Retina (tissue), 1 donor: Measurements from ENCODE around the gene GOLGA6A.
"Not testable (repeated sequence)": the region's sequence is repeated elsewhere in the genome, so short reads cannot be mapped to it uniquely, and the experiment has no call there.

ENCODE experiments used
- DNase-seq: peaks from one replicate; pipeline ENCODE4 v3.0.0-alpha.2; 2016

Gene GOLGA6A

DNA sequence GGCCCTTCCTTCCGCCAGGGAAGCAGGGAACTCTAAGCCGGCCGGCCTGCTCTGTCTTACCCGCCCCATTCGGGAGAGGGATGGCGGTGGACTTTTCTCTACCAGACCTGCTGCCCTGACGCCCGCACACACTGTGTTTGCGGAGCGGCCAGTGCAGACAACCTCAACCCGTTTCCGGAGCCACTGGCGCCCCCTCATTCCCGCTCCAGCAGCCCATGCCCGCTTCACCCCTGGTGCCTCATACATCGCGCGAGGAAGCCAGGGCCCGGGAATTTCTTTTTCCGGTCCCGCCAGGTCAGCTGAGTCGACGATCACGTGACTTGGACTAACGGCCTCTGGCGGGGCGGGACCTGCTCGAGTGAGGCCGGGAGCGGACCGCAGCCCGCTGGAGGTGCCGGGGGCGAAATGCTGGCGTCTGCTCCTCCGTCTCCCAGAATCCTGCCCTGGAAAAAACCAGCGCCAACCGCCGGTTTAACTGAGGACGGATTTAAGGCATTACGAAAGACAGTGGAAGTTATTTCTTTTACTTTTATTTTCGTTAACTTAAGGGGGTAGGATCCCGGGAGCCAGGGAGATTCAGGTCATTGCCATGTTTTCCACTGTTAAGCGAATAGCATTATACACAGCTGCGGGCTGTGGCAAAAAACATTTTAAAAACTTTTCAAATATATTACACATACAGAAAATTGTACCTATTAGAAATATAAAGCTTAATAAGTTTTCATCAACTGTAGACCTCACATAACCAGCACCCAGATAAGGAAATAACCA is 17.8 kb upstream of the GOLGA6A start:
- peak; percentile 98 for DNase-seq

DNA sequence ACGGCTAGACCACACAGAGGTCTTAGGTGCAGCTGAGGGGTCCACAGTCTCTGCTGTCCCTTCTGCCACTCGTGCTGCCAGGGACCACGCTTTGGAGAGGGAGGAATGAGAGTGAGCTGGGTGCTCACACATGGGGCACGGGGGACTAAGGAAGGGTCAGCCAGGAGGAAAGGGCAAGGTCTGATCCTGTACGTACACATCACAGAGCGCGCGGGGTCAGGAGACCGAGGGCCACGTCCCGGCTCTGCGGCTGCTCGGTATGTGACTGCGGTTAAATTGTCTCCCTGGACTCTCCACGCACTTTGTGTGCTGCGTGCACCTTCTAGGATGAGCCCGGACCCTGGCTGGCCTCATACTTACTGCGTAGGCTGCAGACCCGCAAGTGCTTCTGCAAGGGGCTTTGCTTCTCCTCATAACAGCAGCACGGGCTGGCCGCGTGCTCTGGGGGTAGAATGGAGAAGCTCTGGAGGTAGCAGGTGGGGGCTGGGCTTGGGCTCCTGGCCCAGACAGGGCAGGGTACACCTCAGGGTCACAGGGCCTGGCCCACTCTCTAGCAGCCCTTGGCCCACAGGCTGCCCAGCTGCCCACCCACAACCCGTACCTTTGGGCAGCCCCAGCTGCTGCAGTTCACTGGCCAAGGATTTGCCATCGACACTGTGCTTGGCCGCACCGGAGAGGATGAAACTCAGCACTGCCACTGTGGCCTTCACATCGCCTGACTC is 14.6 kb upstream of the GOLGA6A start:
- DNase-seq: not testable (repeated sequence)

GRCh38 chr15:74095610-74096009 is 13.3 kb upstream of the GOLGA6A start:
- not testable (repeated sequence) for DNase-seq

DNA sequence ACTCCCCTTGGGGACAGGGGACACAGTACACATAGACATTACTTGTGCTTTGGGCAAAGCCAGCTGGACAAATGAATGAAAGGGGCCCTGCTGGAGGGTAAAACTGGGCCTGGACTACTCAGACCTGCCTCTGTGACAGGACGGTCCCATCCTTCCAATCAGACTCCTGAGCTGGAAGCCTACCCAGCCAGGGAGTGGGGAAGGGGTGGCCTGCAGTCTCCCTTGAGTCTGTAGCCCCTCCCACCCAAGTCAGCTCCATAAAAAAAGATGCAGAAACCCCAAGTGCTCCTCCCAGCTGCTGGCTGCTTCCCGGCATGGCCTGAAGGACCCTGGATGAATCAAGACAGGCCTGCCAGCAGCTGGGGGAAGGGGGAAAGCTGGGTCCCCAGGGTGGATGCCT is 12.2 kb upstream of the GOLGA6A start:
- not testable (repeated sequence) for DNase-seq

- DNase-seq: not testable (repeated sequence)
Observed at GRCh38 chr15:74075781-74076180, 6.6 kb downstream of the GOLGA6A start.

- not testable (repeated sequence) for DNase-seq
Observed at GRCh38 chr15:74072614-74073337, 9.6 kb downstream of the GOLGA6A start.

DNA sequence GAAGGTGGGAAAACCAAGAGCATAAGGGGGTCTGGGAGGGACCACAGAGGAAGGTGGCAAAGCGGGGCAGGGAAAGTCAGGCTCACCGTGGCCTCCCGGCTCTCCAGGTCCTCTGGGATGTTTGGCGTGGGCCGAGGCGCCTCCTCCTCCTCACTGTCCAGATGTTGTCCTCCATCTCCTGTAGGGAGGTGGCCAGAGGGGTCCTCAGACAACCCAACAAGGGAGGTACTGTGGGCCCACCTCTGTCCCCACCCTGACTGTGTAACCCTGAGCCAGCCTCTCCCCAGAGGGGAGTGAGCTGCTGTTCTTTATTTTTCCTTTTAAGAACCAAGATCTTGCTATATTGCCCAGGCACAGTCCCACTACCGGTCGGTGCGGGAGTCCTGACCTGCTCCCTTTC is 10.2 kb downstream of the GOLGA6A start:
- DNase-seq: not testable (repeated sequence)

DNA sequence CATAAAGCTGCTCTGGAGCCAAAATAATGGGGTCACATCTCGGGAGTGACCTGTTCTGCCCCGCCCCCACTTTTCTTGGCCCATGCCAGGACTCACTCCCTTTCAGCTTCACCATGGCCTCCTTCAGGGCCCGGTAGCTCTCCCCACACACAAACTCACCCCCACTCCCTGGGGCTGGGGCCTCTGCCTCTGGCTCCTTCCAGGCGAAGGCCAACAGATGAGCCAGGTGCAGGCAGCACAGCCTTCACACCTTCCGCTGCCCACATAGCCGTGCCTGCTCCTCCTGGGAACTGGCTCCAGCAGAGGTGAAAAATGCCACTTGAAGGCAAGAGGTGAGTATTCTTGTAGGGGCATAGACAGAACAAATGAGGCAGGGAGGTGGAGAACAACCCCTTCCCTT is 10.7 kb downstream of the GOLGA6A start:
- not testable (repeated sequence) for DNase-seq

DNA sequence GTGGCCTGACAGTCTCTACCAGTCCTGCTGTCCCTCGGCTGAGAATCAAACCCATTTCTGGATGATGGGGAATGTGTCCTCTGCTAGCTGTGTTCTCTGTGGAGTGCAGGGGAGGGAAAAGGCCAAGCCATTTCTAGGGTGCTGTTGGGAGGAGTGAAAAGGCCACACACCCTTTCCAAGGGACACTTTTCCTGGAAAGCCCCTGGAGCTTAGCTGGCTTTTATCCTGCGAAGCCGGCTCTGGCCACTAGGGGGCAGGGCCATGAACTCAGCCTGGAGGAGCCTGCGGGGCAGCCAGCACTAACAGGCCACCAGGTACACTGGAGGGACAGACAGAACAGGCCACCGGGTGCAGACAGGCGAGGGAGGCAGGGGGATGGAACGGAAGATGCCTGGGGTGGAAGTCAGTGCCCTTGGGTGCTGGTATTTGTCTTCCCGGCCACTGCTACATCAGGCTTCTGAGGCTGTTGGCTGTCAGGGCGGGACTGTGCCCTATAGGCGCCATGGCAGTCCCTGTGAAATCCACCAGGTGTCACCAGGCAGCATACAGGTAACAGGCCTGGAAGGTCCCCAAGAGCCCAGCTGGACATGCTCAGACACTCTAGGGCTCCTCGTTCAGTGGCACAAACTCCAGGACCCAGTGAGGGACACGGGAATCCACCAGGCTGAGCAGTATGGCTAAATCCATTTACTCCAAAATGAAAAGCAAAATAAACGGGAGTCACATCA is 16.5 kb downstream of the GOLGA6A start:
- not testable (repeated sequence) for DNase-seq

DNA sequence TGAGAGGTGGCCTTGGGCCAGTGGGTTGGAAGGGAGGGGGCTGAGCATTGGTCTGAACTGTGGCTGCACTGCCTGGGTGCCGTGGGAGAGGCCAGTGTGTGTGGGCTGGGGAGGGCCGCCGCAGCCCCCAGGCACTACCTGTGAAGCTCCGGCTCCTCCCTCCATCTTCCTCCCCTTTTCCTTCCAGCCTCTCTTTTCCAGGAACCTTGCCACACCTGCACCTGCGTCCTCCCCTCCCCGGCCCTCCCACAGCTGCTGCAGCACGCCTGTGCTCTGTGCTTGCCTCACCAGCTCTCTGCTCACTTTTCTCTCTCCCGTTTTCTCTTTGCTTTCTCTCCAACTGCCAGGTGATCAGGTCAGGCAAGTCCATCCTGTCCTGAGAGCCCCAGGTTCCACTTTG is 17.5 kb downstream of the GOLGA6A start:
- DNase-seq: not testable (repeated sequence)

DNA sequence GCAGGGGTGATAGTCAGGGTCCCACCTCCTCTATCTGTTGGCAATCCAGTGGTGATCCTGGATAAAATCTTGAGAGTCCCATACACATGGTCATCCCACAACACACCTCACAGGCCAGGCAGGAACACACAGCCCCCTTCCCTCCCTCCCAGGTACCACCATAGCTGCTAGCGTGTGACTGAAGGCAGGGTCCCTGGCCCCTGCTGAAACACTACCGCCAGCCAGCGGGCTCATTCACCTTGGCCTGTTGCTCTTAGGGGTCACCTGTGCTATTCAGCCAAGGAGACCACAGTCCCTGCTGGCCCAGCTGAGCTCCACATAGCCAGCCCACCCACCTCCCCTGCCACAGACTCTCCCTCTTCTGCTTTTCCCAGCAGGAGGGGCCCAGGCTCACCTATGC is 18.2 kb downstream of the GOLGA6A start:
- DNase-seq: not testable (repeated sequence)

DNA sequence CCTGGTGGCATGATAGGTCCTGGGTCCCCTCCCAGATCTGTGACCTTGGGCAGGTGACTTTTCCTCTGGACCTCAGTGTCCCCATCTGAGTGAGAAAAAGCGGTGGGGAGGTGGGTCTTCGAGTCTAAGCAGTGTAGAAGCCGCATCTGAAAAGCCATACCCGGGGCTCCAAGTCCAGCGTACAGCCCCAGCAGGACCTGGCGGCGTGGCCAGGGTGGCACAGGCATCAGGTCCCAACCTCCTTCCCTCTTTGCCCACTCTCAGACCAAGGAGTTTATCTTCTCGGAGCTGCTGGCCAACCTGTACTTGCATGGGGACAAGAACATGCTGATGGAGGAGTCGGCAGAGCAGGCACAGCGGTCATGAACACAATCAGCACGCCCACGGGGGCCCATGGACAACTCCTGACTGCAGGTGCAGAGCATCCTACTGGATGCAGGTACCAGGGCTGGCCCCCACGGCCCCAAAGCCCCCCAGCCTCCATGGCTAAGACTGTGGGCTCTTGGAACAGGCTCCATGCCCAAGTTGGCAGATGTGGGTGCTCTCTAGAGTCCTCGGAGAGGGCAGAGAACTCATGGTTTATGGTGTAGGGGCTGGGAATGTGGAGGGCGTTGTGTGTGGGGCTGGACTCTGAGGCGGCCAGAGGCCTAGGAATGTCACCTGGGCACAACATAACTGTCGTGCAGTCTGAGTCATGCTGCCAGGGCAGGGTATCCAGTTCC is 18.8 kb downstream of the GOLGA6A start:
- not testable (repeated sequence) for DNase-seq

- no peak for DNase-seq
Observed at GRCh38 chr15:74062671-74063070, 19.7 kb downstream of the GOLGA6A start.

- DNase-seq: no peak
Observed at GRCh38 chr15:74062236-74062635, 20.1 kb downstream of the GOLGA6A start.

GRCh38 chr15:74060251-74060650 is 22.1 kb downstream of the GOLGA6A start:
- no peak for DNase-seq

DNA sequence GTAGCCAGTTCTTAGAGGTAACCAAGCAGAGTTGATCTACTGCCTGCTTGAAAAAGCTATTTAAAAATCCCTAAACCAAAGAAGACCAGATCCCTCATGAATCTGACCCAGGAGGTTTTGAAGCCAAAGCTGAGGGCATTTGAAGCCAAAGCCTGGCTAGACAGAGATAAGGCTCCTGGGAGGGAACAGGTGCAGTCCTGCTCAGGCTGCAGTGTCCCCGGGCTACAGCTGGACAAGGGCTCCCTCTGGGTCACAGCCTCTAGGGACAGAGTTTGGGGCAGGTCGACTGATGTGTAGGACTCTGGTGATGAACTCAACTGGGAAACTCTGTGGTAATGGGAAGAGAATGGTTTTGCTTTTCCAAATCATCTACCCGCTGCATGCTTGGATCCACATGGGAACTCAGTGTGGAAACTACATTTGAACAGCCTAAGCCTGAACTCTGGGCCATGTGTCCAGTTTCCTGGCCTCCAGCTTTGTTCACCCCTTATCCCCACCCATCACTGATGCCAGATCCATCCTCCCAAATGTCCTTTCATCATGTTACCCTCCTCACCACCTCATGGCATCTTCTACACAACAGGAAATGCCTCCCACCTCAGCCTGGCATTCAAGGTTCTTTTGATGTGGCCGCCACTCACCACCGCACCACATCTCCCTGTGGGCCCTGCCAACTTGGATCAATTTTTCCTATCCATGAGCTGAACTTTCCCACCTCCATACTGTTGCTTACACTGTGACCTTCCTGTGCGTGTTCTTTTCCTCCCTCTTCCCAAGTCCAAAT is 23.1 kb downstream of the GOLGA6A start:
- DNase-seq: not testable (repeated sequence)

DNA sequence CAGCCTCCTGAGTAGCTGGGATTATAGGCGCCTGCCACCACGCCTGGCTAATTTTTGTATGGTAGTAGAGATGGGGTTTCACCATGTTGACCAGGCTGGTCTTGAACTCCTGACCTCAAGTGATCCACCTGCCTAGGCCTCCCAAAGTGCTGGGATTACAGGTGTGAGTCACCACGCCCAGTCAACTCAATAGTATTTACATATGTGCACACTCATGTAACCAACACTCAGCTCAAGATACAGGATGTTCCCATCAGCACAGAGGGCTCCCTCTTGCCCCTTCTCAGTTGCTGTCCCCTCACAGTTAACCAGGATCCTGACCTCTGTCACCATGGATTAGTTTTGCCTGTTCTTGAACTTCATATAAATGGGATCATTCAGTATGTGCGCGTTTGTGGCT is 26.0 kb downstream of the GOLGA6A start:
- DNase-seq: not testable (repeated sequence)

GRCh38 chr15:74055804-74056203 is 26.5 kb downstream of the GOLGA6A start:
- no peak for DNase-seq

DNA sequence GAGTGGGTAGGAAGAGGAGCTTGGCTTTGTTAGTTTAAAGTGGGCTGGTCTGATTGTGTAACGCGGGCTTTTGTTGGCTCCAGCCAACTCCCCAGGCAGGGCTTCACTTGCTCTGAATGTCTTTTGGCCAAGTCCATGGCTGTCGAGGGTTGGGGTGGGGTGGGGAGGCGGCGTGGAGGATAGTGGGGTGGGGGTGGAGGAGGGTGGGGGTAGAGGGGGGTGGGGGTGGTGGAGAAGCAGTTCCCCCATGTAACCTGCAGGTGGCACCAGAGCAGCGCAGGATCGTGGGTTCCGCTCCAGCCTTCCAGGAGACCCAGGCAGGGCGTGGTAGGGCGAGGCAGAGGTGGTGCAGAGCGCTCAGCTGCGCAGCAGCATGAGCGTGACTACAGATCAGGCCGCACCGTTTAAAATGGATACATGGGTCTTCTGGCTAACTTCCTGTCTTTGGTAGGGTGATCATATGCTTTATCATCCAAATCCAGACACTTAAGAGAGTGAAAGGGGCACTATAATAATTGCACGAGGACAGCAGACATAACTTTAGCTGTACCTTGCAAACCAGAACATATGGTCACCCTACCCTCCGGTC is 28.3 kb downstream of the GOLGA6A start:
- DNase-seq: peak; percentile 73

DNA sequence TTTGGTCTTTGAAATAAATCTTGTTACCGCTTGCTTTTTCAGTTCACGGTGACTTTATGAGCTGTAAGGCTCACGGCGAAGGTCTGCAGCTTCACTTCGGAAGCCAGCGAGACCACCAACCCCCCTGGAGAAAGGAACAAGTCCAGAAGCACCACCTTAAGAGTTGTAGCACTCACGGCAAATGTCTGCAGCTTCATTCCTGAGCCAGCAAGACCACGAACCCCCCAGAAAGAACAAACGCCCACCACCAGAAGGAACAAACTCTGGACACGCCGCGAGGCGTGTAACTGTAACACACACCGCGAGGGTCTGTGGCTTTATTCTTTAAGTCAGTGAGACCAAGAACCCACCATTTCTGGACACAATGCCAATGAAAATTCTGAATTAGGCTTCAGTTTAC is 28.8 kb downstream of the GOLGA6A start:
- peak; percentile 52 for DNase-seq
